GM19240 (cell line): ENCODE data around the gene UBE2L6.

Source experiments
- DNase-seq: peaks from one replicate; pipeline ENCODE4 v3.0.0; 2011; ENCODE audit warnings: low spot score; ENCODE audit not compliant: insufficient read length

UBE2L6 gene

DNA sequence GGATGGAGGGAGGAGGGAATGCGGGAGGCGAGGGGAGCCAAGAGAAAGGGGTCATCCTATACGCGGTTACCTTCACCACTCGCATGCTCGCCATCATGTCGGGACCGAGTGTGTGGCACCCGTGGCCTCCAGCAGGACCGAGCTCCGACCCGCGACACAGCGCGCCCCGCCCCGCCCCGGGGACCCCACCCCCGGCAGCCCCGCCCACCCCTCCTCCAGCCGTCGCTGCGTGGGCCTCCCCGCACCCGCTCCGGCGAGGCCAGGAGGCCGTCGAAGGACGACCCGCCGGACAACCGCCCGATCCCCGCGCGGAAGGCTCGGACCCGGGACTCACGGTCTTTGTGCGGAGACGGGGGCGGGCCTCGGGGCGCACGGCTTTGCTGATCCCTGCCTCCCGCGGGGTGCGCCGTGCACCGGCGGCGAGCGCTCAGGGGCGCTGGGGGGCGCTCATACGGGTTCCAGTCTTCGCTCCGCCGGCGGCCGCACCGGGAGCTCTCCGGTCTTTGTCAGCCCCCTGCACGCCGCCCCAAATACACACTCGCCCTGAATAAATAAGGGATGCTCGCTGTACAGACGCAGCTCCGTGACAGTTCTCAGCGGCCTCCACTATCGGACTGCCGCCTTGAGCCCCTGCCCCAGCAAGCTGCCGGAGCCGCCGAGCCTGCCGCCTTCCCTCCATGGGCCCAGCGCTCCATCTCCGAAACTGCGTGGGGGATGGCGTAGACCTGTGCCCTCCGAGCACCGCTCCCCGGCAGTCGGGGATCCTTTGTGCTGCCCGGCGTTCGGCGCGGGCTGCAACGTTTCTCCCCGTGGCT, at the start of gene UBE2L6:
Gene UBE2L6, minus strand, starts transcription at position 158 of the 815 bp plus-strand sequence. Its CDS starts 61 bp downstream, at position 97.
- DNase-seq, result peak; percentile 64

DNA sequence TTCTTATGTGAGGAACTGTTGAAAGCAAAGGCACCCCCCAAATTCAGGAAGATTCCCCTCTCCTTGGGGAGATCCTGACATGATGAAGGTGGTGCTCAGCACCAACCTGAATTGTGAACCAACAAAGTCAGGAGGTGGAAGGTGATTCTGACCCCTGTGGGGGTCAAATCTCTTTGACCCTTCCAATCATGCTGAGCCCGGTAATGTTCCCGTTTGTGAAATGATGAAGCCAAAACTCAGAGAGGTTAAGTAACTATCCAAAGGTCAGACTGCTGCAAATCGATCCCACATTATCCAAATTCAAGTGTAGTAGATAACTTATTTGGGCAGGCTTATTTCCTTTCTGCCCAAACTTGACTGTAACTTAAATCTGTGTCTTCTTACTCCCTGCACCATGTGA, 49.1 kb upstream of the UBE2L6 start:
- no peak for DNase-seq

DNA sequence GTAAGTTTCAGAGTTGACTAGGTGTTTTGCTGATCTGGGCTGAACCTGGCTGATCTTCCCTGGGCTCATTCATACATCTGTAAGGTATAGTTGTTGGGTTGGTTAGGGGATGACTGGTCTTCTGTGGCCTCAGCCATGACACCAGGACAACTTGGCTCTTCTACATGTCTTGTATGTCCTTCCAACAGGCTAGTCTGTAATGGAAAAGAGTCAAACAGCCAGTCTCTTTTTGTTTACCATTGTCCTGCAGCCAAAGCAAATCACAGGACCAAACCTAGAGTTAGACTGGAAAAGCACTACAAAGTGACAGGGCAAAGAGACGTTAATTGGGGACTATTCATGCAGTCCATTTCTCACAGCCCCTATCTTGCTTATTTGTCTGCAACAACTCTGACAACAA, 47.8 kb upstream of the UBE2L6 start:
- no peak for DNase-seq

DNA sequence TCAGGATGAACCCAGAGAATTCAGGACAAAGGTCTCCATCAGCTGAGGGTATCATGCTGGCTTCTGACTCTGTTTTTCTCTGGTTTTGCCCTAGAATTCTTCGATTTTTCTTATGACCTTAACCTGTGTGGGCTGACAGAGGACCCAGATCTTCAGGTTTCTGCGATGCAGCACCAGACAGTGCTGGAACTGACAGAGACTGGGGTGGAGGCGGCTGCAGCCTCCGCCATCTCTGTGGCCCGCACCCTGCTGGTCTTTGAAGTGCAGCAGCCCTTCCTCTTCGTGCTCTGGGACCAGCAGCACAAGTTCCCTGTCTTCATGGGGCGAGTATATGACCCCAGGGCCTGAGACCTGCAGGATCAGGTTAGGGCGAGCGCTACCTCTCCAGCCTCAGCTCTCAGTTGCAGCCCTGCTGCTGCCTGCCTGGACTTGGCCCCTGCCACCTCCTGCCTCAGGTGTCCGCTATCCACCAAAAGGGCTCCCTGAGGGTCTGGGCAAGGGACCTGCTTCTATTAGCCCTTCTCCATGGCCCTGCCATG, 46.8 kb upstream of the UBE2L6 start:
- no peak for DNase-seq

DNA sequence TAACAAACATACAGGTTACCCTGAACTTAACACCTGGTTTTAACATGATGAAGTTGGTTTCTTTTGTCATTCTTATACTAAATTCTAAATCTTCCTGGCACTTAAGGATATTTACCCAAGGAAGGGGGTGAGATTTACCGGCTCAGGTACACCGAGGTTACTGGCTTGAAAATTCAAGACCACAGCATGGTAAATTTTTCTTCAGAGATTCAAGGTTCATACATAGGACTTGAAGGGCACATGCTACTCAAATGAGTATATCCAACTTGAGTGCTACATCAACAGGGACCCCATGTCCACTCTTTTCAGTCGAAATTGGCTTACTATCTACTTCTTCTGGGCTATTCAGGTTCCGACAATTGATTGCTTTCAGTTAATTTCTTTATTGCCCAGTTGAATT, 42.7 kb upstream of the UBE2L6 start:
- DNase-seq, result no peak

DNA sequence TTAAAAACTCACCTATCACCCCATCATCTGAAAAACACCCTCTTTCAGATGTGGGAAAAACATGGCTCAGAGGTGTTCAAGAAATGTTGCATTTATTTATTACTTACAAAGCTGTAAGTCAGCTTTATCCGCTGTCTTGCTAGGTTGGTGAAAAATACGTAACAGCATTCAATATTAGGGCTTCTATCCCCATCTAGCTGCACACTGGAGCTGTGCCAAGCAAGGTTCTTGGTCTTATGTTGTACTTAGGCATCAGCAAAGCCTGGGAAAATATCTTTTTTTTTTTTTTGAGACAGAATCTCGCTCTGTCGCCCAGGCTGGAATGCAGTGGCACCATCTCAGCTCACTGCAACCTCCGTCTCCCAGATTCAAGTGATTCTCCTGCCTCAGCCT, 37.6 kb upstream of the UBE2L6 start:
- DNase-seq, result no peak

DNA sequence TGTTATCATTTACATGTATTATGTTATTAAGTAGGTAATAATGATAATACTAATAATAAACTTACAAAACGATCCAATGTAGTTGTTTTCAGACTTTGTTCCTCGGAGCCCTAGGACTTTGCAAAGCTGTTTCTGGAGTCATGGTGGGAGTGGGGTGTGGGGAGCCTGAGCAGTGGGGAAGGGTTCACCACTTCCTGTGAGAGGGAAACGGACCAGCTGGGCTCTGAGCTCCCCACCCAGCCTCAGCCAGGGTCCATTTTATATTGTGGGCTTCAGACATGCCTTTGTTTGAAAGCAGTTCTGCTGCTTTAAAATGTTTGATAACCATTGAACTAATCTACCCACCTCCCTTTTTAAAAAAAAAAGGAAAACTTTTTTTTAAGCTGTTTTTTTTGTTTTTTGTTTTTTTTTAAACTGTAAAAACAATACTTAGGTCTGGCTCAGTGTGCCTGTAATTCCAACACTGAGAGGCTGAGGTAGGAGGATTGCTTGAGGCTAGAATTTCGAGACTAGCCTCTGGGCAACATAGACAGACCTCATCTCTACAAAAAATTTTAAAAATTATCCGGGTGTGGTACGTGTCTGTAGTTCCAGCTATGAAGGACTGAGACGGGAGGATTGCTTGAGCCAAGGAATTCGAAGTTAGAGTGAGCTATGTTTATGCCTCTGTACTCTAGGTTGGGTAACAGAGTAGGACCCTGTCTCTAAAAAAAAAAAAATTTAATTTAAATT, 37.0 kb upstream of the UBE2L6 start:
- DNase-seq, result no peak

DNA sequence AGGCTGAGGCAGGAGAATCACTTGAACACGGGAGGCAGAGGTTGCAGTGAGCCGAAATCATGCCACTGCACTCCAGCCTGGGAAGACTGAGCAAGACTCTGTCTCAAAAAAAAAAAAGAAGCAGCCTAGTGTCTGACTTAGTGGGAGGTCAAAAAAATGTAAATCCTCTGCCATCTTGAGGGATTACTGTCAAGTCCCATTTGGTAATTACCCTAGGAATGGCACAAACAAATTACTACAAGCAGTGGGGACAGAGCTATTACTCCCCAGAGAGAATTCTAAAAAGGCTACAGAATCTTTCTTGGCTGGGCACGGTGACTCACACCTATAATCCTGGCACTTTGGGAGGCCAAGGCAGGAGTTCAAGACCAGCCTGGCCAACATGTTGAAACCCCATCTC, 33.8 kb upstream of the UBE2L6 start:
- no peak for DNase-seq

DNA sequence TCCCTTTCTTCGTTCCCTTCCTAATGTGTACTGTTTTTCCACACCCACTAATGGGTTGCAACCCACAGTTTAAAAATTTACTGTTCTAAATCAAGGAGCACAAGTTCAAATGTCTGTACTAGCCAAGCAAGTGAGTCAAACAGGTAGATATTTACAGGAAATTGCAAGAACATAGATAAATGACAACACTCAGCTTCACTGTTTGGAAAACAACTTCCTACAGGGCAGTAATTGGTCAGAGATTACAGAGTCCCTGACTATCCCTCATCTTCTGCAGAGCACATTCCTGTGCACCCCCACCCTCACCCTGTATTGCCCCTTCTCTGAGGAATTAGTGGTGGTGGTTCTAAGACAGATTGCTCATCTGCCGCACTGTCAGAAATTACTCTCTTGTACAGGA, 31.9 kb upstream of the UBE2L6 start:
- no peak for DNase-seq

DNA sequence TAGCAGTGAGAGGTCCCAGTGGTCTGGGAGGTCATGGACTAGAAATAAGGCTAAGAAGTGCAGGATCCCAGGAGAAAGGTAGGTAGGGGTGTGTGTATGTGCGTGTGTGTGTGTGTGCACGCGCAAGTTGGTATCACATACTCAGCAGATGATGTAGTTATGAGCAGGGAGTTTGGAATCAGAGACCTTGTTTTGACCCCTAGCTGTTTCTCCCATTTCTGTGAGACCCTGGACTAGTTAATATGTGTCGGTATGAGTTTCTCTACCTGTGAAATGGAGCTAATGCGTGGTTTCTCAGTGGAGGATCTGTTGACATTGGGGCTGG, 31.3 kb upstream of the UBE2L6 start:
- no peak for DNase-seq

DNA sequence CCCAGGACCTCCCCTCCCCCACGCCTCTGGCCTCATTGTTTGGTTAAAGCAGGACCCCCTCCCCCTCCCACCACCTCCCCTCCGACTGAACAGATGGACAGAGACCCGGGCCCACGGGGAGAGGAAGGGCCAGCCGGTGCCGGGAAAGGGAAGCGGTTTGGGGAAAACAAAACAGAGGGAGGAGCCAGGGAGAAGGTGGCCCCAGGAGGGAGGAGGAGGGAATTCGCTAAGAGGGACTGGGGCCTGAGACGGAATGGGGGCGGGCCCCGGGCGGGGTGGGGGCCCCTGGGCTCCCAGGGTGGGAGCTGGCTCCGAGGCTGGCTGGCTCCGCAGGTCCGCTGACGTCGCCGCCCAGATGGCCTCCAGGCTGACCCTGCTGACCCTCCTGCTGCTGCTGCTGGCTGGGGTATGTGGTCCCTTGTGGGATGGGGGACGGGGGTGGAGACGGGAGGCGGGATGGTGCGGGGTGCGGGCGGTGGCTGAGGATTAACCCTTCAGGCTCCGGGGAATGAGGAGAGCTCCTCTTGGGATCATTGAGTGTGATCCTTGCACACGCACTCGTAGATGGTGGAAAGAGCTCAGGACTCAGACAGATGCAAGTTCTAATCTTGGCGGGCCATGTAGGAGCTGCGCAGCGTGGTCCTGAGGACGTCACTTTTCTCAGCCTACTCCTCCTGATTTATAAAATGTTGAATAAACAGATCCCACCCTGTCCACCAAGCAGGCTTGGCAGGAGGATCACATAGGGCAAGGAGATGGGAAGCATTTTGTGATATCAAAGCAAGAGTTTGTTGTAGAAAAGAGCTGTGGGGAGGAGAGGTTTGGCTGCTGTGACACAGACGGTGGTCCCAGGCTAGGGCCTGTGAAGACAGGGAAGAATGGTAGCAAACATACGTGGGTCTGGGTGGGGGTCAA, 30.7 kb upstream of the UBE2L6 start:
- no peak for DNase-seq

DNA sequence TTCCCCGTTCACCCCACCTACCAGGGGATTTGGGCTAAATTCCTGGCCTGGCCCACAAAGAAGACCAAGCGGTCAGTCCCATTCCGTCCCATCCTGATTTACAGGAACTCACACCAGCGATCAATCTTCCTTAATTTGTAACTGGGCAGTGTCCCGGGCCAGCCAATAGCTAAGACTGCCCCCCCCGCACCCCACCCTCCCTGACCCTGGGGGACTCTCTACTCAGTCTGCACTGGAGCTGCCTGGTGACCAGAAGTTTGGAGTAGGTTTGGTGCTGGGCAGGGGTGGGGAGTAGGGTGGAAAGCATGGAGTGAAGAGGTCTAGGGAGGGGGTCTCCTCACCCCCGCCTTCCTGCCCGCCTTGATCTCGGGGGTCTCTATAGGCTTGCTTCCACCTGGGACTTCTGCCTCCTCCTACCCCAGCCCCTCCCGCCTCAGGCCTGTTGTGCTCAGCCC, 30.0 kb upstream of the UBE2L6 start, which contains the start of gene SERPING1:
Gene SERPING1, plus strand, starts transcription at position 225 of the 455 bp plus-strand sequence. CDS start 586 bp downstream, outside the sequence.
- no peak for DNase-seq

DNA sequence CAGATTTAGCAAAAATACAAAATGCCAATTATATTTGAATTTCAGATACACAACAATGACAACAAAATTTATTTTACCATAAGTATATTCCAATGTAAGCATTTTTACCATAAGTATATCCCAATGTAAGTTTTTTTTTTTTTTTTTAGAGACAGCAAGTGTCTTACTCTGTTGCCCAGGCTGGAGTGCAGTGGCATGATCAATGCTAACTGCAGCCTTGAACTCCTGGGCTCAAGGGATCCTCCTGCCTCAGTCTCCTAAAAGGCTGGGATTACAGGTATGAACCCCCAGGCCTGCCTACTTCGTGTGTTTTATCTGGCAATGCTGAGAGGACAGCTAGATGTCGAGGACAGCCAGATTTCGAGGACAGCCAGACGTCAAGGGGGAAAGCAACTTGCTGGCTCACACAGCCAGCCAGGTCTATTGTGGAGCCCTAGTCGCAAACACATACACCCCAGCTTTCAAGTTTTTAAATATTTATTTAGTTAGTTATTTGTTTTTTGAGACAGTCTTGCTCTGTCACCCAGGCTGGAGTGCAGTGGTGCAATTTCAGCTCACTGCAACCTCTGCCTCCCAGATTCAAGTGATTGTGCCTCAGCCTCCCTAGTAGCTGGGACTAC, 28.9 kb upstream of the UBE2L6 start:
- no peak for DNase-seq

DNA sequence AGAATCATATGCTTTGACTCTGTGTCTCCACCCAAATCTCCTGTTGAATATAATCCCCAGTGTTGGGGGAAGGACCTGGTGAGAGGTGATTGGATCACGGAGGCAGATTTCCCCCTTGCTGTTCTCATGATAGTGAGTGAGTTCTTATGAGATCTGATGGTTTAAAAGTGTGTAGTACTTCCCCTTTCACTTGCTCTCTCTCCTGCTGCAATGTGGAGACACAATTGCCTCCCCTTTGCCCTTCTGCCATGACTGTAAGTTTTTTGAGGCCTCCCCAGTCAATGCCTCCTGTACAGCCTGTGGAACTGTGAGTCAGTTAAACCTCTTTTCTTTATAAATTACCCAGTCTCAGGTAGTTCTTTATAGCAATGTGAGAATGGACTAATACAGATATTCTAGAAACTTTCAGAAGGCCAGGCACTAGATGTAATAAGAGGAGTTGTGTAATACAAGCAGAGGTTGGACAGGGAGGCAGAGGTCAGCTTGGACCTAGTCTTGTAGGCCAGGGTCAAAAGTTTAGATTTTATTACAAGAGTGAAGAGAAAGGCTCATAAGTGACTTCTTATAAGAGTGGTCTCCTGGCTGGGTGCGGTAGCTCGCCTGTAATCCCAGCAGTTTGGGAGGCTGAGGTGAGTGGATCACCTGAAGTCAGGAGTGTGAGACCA, 20.7 kb upstream of the UBE2L6 start:
- DNase-seq, result no peak

DNA sequence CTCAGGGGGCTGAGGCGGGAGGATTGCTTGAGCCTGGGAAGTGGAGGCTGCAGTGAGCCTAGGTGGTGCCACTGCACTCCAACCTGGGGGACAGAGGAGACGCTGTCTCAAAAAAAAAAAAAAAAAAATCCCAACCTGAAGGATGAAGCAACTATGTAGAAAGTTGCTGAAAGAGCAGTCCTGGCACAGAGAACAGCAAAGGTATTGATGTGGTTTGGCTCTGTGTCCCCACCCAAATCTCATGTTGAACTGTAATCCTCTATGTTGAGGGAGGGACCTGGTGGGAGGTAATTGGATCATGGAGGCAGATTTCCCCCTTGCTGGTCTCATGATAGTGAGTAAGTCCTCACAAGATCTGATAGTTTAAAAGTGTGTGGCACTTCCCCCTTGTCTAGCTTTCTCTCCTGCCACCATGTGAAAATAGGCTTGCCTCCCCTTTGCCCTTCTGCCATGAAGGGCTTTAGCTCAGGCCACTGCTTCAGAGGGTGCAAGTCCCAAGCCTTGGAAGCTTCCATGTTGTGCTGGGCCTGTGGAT, 19.3 kb upstream of the UBE2L6 start:
- no peak for DNase-seq

DNA sequence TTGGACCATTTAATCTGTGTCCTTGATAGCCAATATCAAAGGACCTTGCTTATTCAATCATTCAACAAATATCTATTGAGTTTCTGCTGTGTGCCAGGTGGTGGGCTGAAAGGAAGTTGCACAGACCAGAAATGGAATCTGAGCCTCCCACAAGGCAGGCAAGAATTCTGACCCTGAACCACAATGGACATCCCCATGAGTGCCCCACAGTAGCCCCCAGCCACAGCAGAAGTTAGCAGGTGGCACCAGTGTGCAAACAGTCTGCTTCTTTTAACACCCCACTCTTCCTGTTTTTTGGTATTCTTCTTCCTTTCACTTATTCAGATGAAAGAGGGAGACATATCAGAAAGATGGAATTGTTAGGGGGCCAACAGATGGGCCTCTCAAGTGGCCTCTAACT, 17.8 kb upstream of the UBE2L6 start:
- DNase-seq, result no peak

DNA sequence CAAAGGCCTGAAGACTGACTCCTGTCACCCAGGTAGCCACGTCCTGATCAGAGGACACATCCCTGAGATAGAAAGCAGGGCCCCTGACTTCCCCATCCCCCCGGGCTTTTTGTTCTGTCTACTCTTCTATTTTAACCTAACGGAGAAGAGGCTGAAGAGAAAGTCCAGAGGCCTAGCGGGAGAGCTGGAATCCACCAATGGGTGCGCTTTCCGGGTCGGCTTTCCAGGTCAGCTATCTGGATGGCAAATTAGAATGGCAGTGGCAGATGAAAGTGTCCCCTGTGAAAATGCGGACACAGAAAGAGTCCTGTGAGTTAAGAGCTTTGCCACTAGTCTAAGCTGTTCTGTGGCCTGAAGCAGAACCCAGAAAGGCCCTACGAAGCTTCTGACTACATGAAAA, 16.9 kb upstream of the UBE2L6 start:
- no peak for DNase-seq

DNA sequence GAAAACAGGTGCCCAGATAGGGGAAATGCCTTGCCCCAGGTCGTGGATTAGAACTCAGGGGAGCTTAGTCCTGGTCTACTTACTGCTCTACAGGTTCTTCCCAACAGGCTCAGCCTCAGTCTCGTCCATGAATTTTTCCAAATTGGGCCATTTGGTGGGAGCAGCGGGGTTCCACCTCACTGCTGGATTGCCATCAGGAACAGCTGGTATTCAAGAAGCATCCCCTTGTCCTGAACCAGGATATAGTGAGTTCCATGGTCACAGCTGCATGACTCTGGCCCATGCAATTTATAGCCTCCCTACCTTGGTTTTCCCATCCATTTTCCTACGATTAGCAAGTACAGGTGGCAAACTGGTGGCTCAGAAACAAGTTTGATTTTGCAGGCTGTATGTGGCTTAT, 6.6 kb upstream of the UBE2L6 start:
- DNase-seq, result no peak

DNA sequence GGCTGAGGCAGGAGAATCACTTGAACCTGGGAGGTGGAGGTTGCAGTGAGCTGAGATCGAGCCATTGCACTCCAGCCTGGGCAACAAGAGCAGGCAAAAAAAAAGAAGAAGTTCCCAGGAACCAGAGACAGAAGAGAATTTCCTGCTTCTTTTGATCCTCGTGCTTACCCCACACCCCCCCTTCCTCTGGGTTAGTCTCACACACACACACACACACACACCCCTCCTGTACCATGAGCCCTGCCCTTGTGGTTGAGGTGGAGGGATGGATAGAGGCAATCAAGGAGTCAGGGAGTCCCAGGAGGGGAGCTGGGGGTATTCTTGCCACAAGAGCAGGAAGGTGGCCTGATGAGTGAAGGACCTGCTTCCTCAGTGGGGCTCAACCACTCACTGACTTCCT, 4.1 kb upstream of the UBE2L6 start:
- no peak for DNase-seq

DNA sequence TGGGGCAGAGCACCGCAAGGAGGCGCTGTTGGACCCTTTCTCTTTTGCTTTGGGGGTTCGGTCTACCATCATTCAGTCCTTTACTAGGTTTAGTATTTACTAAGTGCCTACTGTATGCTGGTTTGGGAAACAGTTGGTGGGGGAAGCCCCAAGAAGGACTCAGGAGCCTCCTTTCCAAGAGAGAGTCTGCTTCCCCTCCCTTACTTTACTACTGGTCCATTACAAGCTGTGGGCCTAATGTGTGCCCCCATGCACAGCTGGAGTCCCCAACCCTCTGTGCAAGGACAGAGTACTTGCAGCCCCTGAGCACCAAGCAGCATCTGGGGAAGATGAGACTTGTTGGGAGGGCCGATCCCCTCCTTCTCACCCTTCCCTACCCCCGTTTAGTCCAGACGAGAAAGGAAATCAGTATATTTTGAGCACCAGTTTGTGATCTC, 876 bp upstream of the UBE2L6 start:
- DNase-seq, result no peak
